ENCODE measurements around the gene KTI12.
"Not testable (repeated sequence)": the region's sequence is repeated elsewhere in the genome, so short reads cannot be mapped to it uniquely, and the experiment has no call there.

Gene KTI12

DNA sequence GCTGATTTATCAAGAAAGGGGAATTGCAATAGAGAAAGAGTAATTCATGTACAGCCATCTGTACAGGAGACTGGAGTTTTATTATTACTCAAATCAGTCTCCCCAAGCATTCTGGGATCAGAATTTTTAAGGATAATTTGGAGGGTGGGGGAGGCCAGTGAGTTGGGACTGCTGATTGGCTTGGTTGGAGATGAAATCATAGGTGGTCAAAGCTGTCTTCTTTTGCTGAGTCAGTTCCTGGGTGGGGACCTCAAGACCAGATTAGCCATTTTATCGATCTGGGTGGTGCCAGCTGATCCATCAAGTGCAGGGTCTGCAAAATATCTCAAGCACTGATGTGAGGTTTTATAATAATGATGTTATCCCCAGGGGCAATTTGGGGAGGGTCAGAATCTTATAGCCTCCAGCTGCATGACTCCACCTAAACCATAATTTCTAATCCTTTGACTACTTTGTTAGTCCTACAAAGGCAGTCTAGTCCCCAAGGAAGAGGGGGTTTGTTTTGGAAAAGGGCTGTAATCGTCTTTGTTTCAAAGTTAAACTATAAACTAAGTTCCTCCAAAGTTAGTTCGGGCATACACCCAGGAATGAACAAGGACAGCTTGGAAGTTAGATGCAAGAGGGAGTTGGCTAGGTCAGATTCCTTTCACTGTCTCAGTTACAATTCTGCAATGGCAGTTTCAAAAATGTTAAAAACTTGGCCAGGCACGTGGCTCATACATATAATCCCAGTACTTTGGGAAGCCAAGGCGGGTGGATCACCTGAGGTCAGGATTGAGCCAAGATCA, 26.2 kb downstream of the KTI12 start:
- H3K27ac Mint-ChIP-seq, result no peak overlapping the region
- TF ChIP-seq, protein P1, sequence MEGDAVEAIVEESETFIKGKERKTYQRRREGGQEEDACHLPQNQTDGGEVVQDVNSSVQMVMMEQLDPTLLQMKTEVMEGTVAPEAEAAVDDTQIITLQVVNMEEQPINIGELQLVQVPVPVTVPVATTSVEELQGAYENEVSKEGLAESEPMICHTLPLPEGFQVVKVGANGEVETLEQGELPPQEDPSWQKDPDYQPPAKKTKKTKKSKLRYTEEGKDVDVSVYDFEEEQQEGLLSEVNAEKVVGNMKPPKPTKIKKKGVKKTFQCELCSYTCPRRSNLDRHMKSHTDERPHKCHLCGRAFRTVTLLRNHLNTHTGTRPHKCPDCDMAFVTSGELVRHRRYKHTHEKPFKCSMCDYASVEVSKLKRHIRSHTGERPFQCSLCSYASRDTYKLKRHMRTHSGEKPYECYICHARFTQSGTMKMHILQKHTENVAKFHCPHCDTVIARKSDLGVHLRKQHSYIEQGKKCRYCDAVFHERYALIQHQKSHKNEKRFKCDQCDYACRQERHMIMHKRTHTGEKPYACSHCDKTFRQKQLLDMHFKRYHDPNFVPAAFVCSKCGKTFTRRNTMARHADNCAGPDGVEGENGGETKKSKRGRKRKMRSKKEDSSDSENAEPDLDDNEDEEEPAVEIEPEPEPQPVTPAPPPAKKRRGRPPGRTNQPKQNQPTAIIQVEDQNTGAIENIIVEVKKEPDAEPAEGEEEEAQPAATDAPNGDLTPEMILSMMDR (IDR thresholded peaks at IDR 0.05), result no peak
- H3K36me3 Mint-ChIP-seq (ENCODE audit: low read depth), result no peaks in the 10 kb centered on the region
- peaks cover 39% of the 10 kb centered on the region for H3K27me3 Mint-ChIP-seq (ENCODE audit: low read depth, poor library complexity)
- DNase-seq, result no peak
- no peaks in the 10 kb centered on the region for H3K4me1 Mint-ChIP-seq
- H3K9me3 Mint-ChIP-seq, result no peaks in the 10 kb centered on the region
- H3K4me3 Mint-ChIP-seq, result no peak overlapping the region

DNA sequence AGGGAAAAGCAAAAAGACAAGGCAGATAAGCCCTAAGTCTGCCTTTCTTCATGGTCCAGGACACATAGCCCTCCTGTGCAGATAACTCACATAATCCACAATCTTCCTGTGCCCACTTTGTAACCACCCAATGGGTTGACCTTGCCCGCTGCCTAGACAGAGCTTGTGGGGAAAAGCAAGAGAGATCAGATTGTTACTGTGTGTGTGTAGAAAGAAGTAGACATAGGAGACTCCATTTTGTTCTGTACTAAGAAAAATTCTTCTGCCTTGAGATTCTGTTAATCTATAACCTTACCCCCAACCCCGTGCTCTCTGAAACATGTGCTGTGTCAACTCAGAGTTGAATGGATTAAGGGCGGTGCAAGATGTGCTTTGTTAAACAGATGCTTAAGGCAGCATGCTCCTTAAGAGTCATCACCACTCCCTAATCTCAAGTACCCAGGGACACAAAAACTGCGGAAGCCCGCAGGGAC, 27.5 kb downstream of the KTI12 start:
- not testable (repeated sequence) for H3K4me1 Mint-ChIP-seq; H3K36me3 Mint-ChIP-seq (ENCODE audit: low read depth); H3K27ac Mint-ChIP-seq; DNase-seq; H3K4me3 Mint-ChIP-seq; H3K9me3 Mint-ChIP-seq
- peaks cover 39% of the 10 kb centered on the region for H3K27me3 Mint-ChIP-seq (ENCODE audit: low read depth, poor library complexity)

DNA sequence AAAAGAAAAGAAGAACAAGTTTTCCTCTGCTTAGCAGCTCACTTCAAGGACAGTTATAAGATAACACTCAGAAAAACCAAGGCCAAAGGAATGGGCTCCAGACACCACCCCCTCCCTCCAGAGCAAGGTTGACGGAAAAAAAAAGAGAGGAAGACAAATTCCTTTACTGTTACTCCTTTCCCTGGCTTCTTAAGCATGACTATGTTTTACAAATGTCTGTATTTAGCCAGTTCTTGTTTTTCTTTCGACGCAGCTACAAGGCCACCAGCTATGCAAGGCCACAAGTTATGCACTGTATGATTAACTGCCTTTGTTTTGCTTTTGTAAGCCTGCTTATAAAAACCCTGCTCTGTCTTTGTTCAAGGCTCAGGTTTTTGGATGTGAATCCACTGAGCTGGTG, 28.1 kb downstream of the KTI12 start:
- H3K27me3 Mint-ChIP-seq (ENCODE audit: low read depth, poor library complexity), result peaks cover 39% of the 10 kb centered on the region
- not testable (repeated sequence) for H3K9me3 Mint-ChIP-seq; H3K4me3 Mint-ChIP-seq; H3K36me3 Mint-ChIP-seq (ENCODE audit: low read depth); DNase-seq; H3K4me1 Mint-ChIP-seq; H3K27ac Mint-ChIP-seq

DNA sequence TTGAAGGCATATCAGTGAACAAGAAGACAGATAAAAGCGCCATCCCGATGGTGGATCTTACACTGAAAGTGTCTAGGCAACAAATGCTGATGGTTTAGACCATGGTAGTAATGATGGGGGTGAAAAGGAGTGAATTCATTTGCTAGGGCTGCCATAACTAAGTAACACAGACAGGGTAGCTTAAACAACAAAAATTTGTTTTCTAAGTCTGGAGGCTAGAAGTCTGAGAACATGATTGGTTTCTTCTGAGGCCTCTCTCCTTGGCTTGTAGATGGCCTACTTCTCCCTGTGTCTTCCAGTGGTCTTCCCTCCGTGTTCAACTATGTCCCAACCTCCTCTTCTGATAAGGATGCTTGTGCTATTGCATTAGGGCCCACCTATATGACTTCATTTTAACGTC, 29.7 kb downstream of the KTI12 start:
- Mint-ChIP-seq H3K9me3 (no peaks in the 10 kb centered on the region), H3K36me3 (ENCODE audit: low read depth) (no peaks in the 10 kb centered on the region), H3K27me3 (ENCODE audit: low read depth, poor library complexity) (peaks cover 39% of the 10 kb centered on the region), H3K27ac (no peak overlapping the region), H3K4me3 (no peak overlapping the region), H3K4me1 (no peaks in the 10 kb centered on the region)
- DNase-seq, result no peak
- TF ChIP-seq, protein P1 (IDR thresholded peaks at IDR 0.05), result no peak

DNA sequence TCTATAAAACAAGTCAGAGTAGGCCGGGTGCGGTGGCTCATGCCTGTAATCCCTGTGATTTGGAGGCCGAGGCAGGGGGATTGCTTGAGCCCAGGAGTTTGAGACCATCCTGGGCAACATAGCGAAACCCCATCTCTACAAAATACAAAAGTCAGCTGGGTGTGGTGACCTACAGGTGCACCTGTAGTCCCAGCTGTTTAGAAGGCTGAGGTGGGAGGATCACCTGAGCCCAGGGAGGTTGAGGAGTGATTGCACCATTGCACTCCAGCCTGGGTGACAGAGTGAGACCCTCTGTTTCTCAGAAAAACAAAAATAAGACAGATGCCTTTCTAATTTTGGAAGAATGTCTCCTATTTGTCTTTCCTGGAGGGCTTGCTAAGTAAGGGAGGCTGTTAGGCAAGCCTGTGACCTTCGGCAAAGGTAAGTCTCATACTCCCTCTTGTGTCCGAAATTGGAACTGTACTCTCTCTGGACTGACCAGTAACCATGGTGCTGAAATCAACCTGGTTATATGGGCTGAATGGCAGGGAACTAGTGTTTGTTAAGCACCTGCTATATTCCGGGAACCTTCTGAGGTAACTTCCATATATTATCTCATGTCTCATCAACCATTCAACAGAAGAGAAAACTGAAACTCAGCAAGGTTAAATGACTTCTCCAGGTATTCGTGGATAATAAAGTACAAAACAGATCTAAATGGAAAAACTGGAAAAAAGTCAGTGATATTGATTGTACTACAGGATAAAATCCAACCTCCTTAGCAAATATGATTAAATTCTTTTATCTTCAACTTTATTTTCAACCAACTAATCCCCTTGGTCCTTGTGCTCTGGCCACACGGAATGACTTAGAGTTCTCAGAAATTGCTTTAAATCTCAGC, 31.3 kb downstream of the KTI12 start:
- H3K27me3 Mint-ChIP-seq (ENCODE audit: low read depth, poor library complexity), result peaks cover 32% of the 10 kb centered on the region
- H3K27ac Mint-ChIP-seq, result no peak overlapping the region
- no peak overlapping the region for H3K4me3 Mint-ChIP-seq
- H3K36me3 Mint-ChIP-seq (ENCODE audit: low read depth), result no peaks in the 10 kb centered on the region
- H3K4me1 Mint-ChIP-seq, result peaks cover 5% of the 10 kb centered on the region
- H3K9me3 Mint-ChIP-seq, result no peaks in the 10 kb centered on the region
- DNase-seq, result peak; percentile 64
- TF ChIP-seq, protein P1 (IDR thresholded peaks at IDR 0.05), result peak; percentile 90

DNA sequence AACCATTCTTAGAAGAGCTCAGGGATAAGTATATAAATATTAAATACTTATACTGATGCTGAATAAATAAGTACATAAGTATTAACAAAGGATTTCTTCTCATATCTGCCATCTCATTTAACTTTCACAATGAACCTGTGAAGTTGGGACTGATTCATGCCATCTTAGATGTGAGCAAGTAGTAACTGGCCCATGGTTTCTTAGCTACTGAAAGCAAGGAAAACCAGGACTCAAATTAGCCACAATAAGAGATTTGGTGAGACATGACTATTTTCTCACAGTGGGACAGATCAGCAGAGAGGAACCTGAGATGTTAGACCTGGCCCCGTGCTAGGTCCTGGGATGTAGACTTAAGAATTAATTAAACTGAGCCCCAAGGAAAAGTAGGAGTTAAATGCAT, 34.9 kb downstream of the KTI12 start:
- peaks cover 20% of the 10 kb centered on the region for H3K27me3 Mint-ChIP-seq (ENCODE audit: low read depth, poor library complexity)
- no peaks in the 10 kb centered on the region for H3K36me3 Mint-ChIP-seq (ENCODE audit: low read depth)
- peaks cover 5% of the 10 kb centered on the region for H3K4me1 Mint-ChIP-seq
- H3K4me3 Mint-ChIP-seq, result no peak overlapping the region
- H3K9me3 Mint-ChIP-seq, result no peaks in the 10 kb centered on the region
- TF ChIP-seq, protein P1 (IDR thresholded peaks at IDR 0.05), result no peak
- DNase-seq, result no peak
- no peak overlapping the region for H3K27ac Mint-ChIP-seq

Data from nephron progenitor cell (in vitro differentiated cells).